ENCODE results near the gene PAXX.

DNA sequence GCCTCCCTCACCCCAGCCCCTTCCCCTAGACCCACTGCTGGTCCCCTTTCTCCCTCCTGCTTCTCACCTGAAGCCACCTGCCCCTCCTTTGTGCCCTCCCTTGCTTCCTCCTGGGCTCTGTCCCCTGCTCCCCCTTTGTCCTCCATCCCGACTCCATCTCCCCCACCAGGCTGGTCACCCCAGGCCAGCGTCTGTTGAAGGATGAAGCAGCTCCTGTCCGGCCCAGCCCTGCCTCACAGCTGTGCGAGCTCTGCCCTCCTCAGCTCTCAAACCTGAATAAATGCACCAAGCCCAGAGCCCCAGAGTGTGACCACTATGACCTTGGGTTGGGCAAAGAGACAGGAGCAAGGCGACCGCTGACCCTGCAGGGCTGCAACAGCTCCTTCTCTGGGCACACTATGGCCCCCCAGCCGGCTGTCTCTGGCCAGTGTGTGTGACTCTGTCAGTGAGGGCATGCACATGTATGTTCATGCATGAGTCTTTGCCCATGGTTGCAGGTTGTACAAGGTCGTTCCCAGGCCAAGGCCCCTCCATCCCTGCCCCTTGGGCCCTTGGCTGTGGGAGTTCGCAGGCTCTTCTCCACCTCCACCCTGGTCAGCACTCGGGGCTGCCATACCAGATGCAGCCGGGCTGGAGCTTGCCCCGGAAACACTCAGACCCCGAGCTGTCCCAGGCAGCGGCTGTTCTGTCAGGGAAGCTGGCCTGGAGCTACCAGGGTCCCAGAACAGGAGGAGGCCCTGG lies 36.9 kb upstream of the PAXX start:
- TF ChIP-seq, protein P1, sequence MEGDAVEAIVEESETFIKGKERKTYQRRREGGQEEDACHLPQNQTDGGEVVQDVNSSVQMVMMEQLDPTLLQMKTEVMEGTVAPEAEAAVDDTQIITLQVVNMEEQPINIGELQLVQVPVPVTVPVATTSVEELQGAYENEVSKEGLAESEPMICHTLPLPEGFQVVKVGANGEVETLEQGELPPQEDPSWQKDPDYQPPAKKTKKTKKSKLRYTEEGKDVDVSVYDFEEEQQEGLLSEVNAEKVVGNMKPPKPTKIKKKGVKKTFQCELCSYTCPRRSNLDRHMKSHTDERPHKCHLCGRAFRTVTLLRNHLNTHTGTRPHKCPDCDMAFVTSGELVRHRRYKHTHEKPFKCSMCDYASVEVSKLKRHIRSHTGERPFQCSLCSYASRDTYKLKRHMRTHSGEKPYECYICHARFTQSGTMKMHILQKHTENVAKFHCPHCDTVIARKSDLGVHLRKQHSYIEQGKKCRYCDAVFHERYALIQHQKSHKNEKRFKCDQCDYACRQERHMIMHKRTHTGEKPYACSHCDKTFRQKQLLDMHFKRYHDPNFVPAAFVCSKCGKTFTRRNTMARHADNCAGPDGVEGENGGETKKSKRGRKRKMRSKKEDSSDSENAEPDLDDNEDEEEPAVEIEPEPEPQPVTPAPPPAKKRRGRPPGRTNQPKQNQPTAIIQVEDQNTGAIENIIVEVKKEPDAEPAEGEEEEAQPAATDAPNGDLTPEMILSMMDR (IDR thresholded peaks at IDR 0.05), result no peak
- no peak for TF ChIP-seq EZH2 (IDR thresholded peaks at IDR 0.05; ENCODE audit: borderline replicate concordance, insufficient read depth, low read depth, low read length, poor library complexity, severe bottlenecking)
